ENCODE data around the gene MICAL3. TPM values are rescaled to one million over a fixed set of nuclear protein-coding genes. Genes with fewer than 3 reads are reported as not detected.

The MICAL3 gene
- total RNA-seq, 1 donor from 2014 or later, result 36.9 TPM

GRCh38 chr22:17943533-17944249 is 80.7 kb downstream of the MICAL3 start:
- intact Hi-C loops (cut with DNase I), result no loop called here
- DNase-seq (ENCODE audit: low spot score in 2 of 2), result no peak
- Histone ChIP-seq H3K4me3 (no peak overlapping the region), H3K27me3 (no peaks in the 10 kb centered on the region), H3K36me3 (no peaks in the 10 kb centered on the region), H3K27ac (peak overlapping the region in 1 of 2 donors; percentile 35), H3K4me1 (peaks cover 22 to 48% of the 10 kb centered on the region in 2 donors), H3K9me3 (no peaks in the 10 kb centered on the region)
- no peak for TF ChIP-seq CTCF (IDR thresholded peaks at IDR 0.05)

GRCh38 chr22:17942721-17943120 is 81.6 kb downstream of the MICAL3 start:
- Histone ChIP-seq H3K4me3 (no peak overlapping the region), H3K27ac (no peak overlapping the region), H3K9me3 (no peaks in the 10 kb centered on the region), H3K27me3 (no peaks in the 10 kb centered on the region), H3K4me1 (peaks cover 22 to 54% of the 10 kb centered on the region in 2 donors), H3K36me3 (no peaks in the 10 kb centered on the region)
- no peak for TF ChIP-seq CTCF (IDR thresholded peaks at IDR 0.05)
- intact Hi-C loops (cut with DNase I), result no loop called here
- DNase-seq (ENCODE audit: low spot score in 2 of 2), result no peak

GRCh38 chr22:17941471-17942406 is 82.6 kb downstream of the MICAL3 start:
- intact Hi-C loops (cut with DNase I), result no loop called here
- DNase-seq (ENCODE audit: low spot score in 2 of 2), result no peak
- peaks cover 20 to 48% of the 10 kb centered on the region in 2 donors for H3K4me1 ChIP-seq

GRCh38 chr22:17939579-17939978 is 84.8 kb downstream of the MICAL3 start:
- intact Hi-C loops (cut with DNase I), result no loop called here
- no peak for TF ChIP-seq CTCF (IDR thresholded peaks at IDR 0.05)
- H3K4me1 ChIP-seq, result peaks cover 1 to 28% of the 10 kb centered on the region in 2 donors
- no peaks in the 10 kb centered on the region for H3K27me3 ChIP-seq
- no peak for DNase-seq (ENCODE audit: low spot score in 2 of 2)
- H3K36me3 ChIP-seq, result no peaks in the 10 kb centered on the region
- no peaks in the 10 kb centered on the region for H3K9me3 ChIP-seq
- H3K4me3 ChIP-seq, result no peak overlapping the region
- no peak overlapping the region for H3K27ac ChIP-seq

More at GRCh38 chr22:17941471-17942406, 82.6 kb downstream of the MICAL3 start:
- Histone ChIP-seq H3K27me3 (no peaks in the 10 kb centered on the region), H3K36me3 (no peaks in the 10 kb centered on the region), H3K4me3 (no peak overlapping the region), H3K27ac (no peak overlapping the region), H3K9me3 (no peaks in the 10 kb centered on the region)
- no peak for TF ChIP-seq CTCF (IDR thresholded peaks at IDR 0.05)

GRCh38 chr22:17939011-17939410 is 85.3 kb downstream of the MICAL3 start:
- Histone ChIP-seq H3K27me3 (no peaks in the 10 kb centered on the region), H3K27ac (no peak overlapping the region)

More at GRCh38 chr22:17939011-17939410, 85.3 kb downstream of the MICAL3 start:
- Histone ChIP-seq H3K9me3 (no peaks in the 10 kb centered on the region), H3K4me3 (no peak overlapping the region), H3K36me3 (no peaks in the 10 kb centered on the region), H3K4me1 (peaks cover 0 to 24% of the 10 kb centered on the region in 2 donors)
- intact Hi-C loops (cut with DNase I), result no loop called here
- no peak for TF ChIP-seq CTCF (IDR thresholded peaks at IDR 0.05)
- no peak for DNase-seq (ENCODE audit: low spot score in 2 of 2)

Measured in ascending aorta (tissue), 2 donors.